Mucosa of descending colon (tissue), 3 donors: ENCODE results near the gene PLEKHG4B. TPM values are rescaled to one million over a fixed set of nuclear protein-coding genes. Genes with fewer than 3 reads are reported as not detected.
A peak's percentile ranks its signal among the peaks of the same experiment; 100 is the strongest.

Experiments
- ATAC-seq: fragments of 200-7000 bp; cut with Tn5 transposase; one replicate; pipeline ENCODE4 v1.9.1; 2020; ENCODE audit warnings: mild to moderate bottlenecking, moderate library complexity
- DNase-seq, 3 donors: peaks; one replicate each; pipeline ENCODE4 v3.0.0-alpha.2; 2020
- H3K36me3 ChIP-seq: fragments of 200-600 bp; one replicate; pipeline ENCODE4 v1.8.0; 2021; ENCODE audit warnings: low read depth, mild to moderate bottlenecking
- H3K4me1 ChIP-seq: fragments of 200-600 bp; one replicate; pipeline ENCODE4 v1.8.0; 2021; ENCODE audit warnings: low read depth, mild to moderate bottlenecking
- H3K4me3 ChIP-seq: fragments of 200-600 bp; one replicate; pipeline ENCODE4 v1.8.0; 2021; ENCODE audit warnings: mild to moderate bottlenecking
- H3K9me3 ChIP-seq: fragments of 200-600 bp; one replicate; pipeline ENCODE4 v1.8.0; 2021; ENCODE audit warnings: mild to moderate bottlenecking
- intact Hi-C, 2 donors: fragments of 100-400 bp; cut with DNase I in 1 of 2; cut with micrococcal nuclease in 1 of 2; formaldehyde crosslinking; loops; one replicate each; pipeline versions ENCODE4 v1.11.0 to v1.11.1; 2022; cut with DNase I, micrococcal nuclease
- total RNA-seq, 3 donors: library from RNA; stranded (reverse); fragmentation: NEBNext Ultra II Directional in 2 of 3; extraction: Animal tissue kit (Norgen Biotek cat#: 25700) in 2 of 3; gene quantifications; one replicate each; pipeline versions ENCODE4 v1.2.1 to v1.2.4, GENCODE V29; 2021 to 2023
- TF ChIP-seq, protein P1 (sequence below): fragments of 200-600 bp; IDR thresholded peaks from one replicate; pipeline ENCODE4 v1.8.0; 2022; ENCODE audit warnings: antibody characterized with exemption, mild to moderate bottlenecking
- donor health status: DM: no; HTN: no; CAD: no; lungs with moderate emphysema.
- donor health status: DM: no; HTN: no; CAD: no.
- donor health status: DM: no; HTN: yes; CAD: no.

PLEKHG4B gene
- total RNA-seq, 3 donors from 2014 or later = 0.09 to 3.0 (median 0.36) TPM

DNA sequence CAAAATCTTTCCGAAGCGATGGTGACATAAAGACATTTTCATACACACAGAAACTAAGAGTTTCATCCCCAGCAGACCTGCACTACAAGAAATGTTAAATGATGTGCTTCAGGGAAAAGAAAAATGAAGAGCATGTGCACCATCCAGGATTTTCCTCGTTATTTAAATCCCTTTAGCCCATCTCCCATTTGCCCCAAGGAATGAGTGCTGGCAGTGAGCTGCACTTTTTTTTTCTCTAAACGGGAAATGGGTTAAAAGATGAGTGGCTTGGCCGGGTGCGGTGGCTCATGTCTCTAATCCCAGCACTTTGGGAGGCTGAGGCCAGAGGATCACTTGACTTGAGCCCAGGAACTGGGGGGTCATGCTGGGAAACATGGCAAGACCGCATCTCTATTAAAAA, 92.5 kb downstream of the PLEKHG4B start:
- intact Hi-C loops = no loop called here
- DNase-seq = no peak
- TF ChIP-seq, protein P1, sequence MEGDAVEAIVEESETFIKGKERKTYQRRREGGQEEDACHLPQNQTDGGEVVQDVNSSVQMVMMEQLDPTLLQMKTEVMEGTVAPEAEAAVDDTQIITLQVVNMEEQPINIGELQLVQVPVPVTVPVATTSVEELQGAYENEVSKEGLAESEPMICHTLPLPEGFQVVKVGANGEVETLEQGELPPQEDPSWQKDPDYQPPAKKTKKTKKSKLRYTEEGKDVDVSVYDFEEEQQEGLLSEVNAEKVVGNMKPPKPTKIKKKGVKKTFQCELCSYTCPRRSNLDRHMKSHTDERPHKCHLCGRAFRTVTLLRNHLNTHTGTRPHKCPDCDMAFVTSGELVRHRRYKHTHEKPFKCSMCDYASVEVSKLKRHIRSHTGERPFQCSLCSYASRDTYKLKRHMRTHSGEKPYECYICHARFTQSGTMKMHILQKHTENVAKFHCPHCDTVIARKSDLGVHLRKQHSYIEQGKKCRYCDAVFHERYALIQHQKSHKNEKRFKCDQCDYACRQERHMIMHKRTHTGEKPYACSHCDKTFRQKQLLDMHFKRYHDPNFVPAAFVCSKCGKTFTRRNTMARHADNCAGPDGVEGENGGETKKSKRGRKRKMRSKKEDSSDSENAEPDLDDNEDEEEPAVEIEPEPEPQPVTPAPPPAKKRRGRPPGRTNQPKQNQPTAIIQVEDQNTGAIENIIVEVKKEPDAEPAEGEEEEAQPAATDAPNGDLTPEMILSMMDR = no peak

DNA sequence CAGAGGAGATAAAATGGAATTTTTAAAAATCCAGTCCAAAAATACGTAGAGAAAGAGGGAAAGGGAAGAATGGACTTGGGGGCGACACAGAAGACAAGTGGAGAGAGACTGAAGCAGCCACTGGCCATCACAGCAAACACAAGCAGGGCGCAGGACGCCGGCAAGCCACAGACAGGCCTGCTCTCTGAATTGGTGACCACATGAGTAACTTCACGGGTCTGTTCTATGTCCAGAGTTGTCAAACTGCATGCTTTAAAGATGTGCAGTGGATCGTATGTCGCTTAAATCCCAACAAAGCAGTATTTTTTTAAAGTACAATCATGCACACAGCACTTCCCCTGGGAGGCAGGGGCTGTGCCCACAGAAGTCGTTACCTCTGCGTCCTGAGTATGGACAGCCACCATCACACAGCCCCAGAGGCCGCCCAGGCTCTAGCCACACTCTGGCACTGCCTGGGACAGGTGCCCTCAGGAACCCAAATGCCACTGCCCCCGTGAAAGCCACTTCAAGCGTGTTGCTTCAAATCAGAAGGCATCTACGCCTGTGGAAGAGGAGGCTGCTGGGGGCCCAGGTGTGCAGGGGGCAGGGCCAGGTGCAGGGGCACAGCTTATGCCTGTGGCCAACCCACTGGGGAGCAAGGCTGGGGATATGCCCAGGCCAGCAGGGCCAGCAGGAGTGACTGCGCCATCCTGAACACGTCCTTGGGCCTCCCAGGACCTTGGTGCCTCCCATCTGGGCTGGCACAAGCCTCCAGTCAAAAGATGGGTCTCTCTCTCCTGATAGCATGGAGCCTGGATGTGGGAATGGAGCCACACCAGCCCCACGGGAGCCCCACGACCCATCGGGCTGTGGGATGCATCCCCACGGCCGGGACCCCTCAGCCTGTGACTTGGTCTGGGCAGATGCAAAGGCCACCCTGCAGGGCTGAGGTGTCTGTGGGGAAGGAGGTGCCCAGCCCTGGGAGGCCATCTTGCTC, 93.4 kb downstream of the PLEKHG4B start:
- H3K36me3 ChIP-seq = no peaks in the 10 kb centered on the region
- TF ChIP-seq, protein P1 = no peak
- no peaks in the 10 kb centered on the region for H3K9me3 ChIP-seq
- ATAC-seq (no peak), DNase-seq (no peak)
- no peak overlapping the region for H3K4me3 ChIP-seq
- intact Hi-C loops = no loop called here
- H3K4me1 ChIP-seq = peaks cover 3% of the 10 kb centered on the region

More for the DNA sequence above, 92.5 kb downstream of the PLEKHG4B start:
- no peak for ATAC-seq
- Histone ChIP-seq H3K36me3 (no peaks in the 10 kb centered on the region), H3K4me3 (no peak overlapping the region), H3K4me1 (peaks cover 3% of the 10 kb centered on the region), H3K9me3 (no peaks in the 10 kb centered on the region)

DNA sequence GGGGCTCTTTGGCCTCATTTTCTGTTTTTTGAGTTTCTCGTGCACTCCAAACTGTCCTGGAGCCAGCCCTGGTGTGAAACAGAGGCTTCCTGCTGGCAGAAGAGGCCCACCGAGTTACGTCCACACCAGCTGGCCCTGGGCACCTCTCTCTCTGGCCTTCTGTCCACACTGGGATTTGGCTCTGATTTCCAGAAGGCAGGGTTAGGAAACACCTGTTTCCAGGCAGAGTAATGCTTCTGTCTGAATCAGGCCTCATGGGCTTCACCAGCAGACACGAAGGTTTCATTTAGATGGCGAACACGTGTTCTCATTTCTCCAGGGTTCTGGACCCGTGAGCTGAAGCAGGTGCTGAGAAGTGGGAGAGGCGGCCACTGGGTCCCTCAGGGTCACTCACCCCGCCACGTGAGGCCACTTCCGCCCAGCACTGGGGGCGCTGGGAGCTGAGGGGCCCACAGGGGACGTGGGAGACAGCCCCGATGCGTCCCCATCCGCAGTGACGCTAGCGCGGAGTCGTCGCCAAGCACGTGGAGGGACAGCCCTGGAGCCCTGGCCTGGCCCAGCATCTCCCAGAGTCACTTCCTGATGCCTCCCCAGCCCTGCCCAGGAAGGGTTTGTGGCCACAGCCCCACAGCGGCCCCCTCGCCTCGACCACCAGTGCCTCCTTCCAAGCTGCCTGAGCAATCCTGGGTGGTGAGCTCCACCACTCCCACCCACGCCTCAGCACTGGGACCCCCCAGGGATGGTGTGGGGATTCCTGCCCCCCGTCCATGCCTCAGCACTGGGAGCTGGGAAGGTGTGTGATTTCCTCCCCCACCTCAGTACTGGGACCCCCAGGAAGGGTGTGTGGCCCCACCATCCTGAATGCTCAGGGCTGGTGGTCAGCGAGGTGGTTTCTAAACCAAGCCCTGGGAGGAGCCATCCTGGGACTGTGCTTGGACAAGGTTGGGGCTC, 94.4 kb downstream of the PLEKHG4B start:
- H3K9me3 ChIP-seq = no peaks in the 10 kb centered on the region
- no peak overlapping the region for H3K4me3 ChIP-seq
- ATAC-seq (no peak), DNase-seq (no peak)
- H3K36me3 ChIP-seq = no peaks in the 10 kb centered on the region
- TF ChIP-seq, protein P1 = no peak
- intact Hi-C loops = no loop called here
- H3K4me1 ChIP-seq = peaks cover 6% of the 10 kb centered on the region

DNA sequence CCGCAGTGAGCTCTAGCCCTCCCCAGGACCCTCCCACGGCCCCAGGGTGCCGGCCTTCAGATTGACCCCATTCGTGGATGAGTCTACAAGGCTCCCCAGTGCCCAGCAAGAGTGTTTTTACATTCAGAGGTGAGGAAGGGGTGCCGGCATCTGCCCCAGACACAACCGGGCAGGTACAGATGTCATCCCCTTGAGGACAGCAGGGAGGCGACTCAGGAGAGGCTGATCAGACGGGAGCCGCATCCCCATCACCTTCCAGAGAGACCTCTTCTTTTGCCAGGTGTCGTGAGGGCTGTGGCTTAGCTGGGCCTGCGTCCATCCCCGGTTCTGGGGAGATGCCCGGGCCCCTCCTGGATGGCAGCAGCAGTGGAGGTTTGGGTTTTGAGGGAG, 95.1 kb downstream of the PLEKHG4B start:
- Histone ChIP-seq H3K9me3 (no peaks in the 10 kb centered on the region), H3K36me3 (no peaks in the 10 kb centered on the region), H3K4me1 (peaks cover 11% of the 10 kb centered on the region), H3K4me3 (no peak overlapping the region)
- DNase-seq (peak in 1 of 3 donors; percentile 18), ATAC-seq (no peak)
- TF ChIP-seq, protein P1 = no peak
- intact Hi-C loops = no loop called here

DNA sequence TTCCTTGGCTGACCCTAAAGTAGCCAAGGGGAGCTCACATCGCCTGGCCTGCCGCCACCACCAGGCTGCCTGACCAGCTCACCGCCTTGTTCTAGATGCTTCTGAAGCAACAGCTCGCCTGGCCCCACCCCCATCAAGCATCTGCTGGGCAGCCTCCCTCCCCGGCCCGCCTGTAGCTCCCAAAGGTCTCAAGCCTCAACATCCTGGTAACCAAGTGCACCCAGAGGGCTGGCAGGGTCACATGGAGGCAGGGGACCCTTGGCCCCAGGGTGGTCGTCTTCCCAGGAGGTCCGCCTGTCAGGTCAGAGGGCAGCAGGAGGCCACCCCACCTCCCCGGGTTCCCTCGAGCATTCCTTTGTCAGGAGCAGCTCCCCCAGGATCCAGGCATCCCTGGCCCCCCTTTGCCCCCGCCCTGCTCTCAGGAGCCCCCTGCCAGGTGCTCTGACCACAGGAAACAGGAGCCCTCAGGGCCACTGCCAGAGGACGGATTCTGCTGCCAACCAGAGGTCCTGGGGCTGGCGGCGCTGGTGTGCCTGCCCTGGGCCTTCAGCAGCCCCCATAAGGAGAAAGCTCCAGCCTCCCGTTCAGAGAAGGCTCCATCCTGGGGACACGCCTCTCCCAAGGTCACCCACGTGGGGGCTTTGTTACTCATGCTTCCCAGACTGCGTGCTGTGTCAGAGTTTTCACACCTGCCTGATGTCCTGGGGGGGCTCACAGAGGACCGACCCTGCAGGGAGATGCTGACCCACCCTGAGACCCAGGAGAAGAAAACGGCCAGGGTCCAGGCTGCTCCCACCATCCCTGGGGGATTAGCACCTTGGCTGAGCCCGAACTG, 95.9 kb downstream of the PLEKHG4B start:
- ATAC-seq (no peak), DNase-seq (peak in 1 of 3 donors; percentile 24)
- TF ChIP-seq, protein P1 = no peak
- intact Hi-C loops = no loop called here
- Histone ChIP-seq H3K4me1 (peaks cover 11% of the 10 kb centered on the region), H3K4me3 (no peak overlapping the region), H3K36me3 (no peaks in the 10 kb centered on the region), H3K9me3 (no peaks in the 10 kb centered on the region)
